Activated T-cell treated with anti-CD3 and anti-CD28 coated beads for 48 hours (primary cell): ENCODE measurements around the gene CDK13.

Experiments
- DNase-seq: peaks from one replicate; pipeline ENCODE4 v3.0.0-alpha.2; 2020; ENCODE audit warnings: low read depth

CDK13 gene

DNA sequence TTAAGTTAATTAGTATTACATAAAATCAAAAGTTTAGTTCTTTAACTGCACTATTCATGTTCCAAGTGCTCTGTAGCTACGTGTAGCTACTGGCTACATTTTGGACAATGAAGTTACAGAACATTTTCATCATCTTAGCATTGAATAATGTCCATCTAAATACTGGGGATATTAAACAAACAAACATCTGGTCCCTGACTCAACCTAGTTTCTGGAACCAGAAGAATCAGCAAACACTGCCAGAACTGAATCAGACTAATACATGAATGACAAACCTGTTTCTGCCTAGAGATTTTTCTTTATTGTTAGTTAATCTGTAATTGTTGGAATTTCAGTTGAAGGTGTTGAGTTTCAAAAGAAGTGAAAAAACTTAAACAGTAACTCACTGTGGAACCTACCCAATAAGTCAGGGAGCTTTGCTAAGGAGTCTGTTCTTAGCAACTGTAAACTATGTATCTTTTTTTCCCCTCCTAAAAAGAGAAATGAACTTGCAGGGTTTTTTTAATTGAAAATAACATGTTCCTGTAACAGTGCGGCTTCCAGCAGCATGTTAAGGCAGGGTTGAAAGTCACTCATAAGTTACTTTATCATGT lies 58.3 kb downstream of the CDK13 start:
- no peak for DNase-seq

DNA sequence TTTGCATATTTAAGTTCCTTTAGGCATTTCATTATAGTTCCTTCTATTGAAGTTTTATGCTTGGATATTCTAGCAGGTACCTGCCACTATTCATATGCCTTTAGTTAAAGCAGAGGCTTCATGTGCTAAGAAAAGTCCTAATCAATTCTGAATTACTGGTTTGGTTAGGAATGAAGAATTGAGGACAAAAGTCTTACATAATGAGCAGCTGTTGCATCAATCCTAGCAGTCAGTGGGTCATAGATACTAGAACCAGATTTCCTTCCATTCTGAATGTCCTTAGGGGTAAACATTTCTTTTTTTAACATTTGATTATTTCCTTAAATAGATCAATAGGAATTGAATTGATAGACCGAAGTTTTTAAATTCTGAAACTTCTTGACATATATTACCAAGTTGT lies 59.2 kb downstream of the CDK13 start:
- DNase-seq: no peak

- DNase-seq: no peak
These were observed 64.3 kb downstream of the CDK13 start for GRCh38 chr7:40014376-40014775.

- no peak for DNase-seq
These were observed 65.8 kb downstream of the CDK13 start for GRCh38 chr7:40015790-40016296.

DNA sequence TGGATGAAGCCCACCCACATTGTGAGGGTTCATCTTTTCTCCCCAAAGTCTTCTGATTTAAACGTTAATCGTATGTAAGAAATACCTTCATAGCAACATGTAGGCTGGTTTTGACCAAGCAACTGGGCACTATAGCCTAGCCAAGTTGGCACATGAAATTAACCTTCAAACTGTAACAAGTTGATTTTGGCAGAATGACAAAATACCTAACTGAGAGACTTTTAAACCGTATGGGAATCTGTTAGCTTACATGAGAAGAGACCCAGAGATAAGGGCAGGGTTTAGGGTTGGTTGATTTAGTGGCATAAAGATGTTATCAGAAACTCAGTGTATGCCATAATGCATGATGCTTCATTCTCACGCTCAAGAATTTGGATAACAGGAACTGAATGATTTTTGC lies 69.5 kb downstream of the CDK13 start:
- no peak for DNase-seq

GRCh38 chr7:40024048-40024447 lies 74.0 kb downstream of the CDK13 start:
- DNase-seq: no peak

GRCh38 chr7:40024841-40025240 lies 74.8 kb downstream of the CDK13 start:
- DNase-seq: no peak

- DNase-seq: no peak
These were observed 77.5 kb downstream of the CDK13 start for GRCh38 chr7:40027545-40027944.

GRCh38 chr7:40033826-40034225 lies 83.8 kb downstream of the CDK13 start:
- DNase-seq: no peak

DNA sequence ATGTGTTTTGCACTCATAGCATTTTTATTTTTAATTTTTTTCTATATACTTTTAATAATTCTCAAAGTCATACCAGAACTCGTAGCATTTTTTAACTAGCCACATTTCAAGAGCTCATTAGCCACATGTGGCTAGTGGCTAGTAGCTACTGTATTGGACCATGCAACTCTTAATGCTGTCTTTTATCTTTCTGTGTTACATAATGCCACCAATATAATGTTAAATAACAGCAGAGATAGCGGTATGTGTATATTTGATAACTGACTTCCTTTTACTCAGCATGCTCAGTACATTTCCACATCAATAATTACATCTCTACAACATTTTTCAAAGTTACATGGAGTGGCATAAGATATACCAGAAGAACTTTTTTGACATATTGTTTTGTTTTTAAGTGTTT lies 91.4 kb downstream of the CDK13 start:
- no peak for DNase-seq

GRCh38 chr7:40043164-40043563 lies 93.1 kb downstream of the CDK13 start:
- DNase-seq: no peak

- no peak for DNase-seq
These were observed 97.6 kb downstream of the CDK13 start for GRCh38 chr7:40047661-40048060.

- no peak for DNase-seq
These were observed 107.2 kb downstream of the CDK13 start for GRCh38 chr7:40057292-40057691.

GRCh38 chr7:40058026-40058425 lies 108.0 kb downstream of the CDK13 start:
- DNase-seq: no peak

GRCh38 chr7:40058636-40059035 lies 108.6 kb downstream of the CDK13 start:
- no peak for DNase-seq

DNA sequence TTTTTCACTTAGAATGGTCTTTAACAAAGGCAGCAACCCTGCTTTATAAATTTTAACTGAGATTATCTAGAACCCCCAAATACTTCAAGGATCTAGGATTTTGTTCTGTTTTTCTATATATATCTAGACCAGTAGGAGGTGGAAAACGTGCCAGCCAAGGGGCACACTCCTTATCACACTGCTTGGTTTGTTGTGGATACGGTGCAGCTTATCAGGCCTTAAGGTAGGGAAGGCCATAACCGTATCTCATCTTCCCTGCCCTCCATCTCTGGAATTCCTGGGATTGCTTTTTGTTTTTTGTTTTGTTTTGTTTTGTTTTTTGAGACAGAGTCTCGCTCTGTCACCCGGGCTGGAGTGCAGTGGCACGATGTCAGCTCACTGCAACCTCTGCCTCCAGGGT lies 109.0 kb downstream of the CDK13 start:
- no peak for DNase-seq

DNA sequence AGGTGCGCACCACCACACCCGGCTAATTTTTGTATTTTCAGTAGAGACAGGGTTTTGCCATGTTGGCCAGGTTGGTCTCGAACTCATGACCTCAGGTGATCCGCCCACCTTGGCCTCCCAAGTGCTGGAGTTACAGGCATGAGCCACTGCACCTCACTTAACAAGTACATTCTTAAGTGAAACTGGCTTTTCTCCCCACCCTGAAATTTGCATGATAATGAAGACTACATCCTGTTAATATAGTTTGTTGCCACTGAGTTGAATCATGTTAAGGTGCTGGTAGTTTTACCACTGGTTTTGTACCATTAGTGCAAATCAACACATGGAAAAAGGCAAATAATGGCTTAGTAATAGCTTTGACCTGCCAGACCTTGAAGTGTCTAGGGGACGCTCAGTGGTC lies 122.2 kb downstream of the CDK13 start:
- no peak for DNase-seq

GRCh38 chr7:40073239-40073638 lies 123.2 kb downstream of the CDK13 start:
- DNase-seq: no peak

DNA sequence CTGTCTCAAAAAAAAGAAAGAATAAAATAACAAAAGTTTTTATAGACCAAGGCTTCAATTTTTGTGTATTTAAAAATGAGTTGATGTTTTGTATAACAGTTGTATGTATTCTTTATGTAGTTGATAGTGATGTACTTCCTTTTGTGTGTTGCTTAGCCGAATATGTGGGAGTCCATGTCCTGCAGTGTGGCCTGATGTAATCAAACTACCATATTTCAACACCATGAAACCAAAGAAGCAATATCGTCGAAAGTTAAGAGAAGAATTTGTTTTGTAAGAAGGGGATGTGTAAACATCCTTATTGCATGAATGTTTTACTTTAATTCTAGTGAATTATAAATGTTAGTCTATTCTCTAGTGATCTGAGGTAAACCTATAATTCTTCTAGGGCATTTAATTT lies 127.8 kb downstream of the CDK13 start:
- no peak for DNase-seq

GRCh38 chr7:40092182-40092581 lies 142.1 kb downstream of the CDK13 start:
- no peak for DNase-seq

DNA sequence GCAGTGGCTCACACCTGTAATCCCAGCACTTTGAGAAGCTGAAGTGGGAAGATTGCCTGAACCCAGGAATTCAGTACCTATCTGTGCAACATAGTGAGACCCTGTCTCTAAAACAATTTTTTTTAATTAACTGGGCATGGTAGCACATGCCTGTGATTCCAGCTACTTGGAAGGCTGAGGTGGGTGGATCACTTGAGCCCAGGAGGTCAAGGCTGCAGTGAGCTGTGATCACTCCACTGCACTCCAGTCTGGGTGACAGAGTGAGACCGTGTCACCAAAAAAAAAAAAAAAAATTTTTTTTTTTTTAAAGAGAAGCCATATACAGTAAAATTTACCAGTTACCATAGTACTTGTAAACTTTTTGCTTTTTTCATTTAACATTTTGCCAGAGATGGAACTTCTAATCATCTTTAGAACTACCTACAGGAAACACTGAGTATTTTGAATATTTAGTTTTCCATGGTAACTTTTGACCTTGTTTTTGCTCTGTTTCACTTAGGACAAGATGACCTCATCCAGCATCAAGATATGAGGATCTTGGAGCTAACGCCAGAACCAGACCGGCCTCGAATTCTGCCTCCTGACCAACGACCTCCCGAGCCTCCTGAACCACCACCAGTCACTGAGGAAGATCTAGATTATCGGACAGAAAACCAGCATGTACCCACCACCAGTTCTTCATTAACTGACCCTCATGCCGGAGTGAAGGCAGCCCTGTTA lies 143.7 kb downstream of the CDK13 start:
- no peak for DNase-seq

- DNase-seq: no peak
These were observed 145.2 kb downstream of the CDK13 start for GRCh38 chr7:40095230-40095629.

- no peak for DNase-seq
These were observed 145.8 kb downstream of the CDK13 start for GRCh38 chr7:40095695-40096327.
